ENCODE results near the gene ENPP1.
"Not testable (repeated sequence)": the region's sequence is repeated elsewhere in the genome, so short reads cannot be mapped to it uniquely, and the experiment has no call there.

ENPP1 gene

DNA sequence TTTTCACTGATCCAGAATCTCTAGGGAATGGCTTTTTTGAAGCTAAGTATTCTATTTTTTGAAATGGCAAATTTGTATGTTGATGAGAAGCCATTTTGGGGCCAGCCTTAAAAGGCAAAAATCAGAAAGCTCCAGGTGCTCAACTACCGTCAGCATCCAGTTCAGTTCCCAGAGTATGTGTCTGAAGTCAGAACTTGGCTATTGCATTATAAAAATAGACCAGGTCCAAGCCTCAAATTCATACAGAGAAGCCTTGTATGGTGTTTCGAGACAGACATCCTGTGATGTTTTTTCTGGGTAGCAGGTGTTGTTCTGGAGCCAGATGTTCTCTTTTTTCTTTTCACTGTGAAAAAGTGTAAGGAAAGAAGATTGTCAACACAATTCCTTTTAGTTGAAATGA, 75.2 kb downstream of the ENPP1 start:
- no peak for DNase-seq

DNA sequence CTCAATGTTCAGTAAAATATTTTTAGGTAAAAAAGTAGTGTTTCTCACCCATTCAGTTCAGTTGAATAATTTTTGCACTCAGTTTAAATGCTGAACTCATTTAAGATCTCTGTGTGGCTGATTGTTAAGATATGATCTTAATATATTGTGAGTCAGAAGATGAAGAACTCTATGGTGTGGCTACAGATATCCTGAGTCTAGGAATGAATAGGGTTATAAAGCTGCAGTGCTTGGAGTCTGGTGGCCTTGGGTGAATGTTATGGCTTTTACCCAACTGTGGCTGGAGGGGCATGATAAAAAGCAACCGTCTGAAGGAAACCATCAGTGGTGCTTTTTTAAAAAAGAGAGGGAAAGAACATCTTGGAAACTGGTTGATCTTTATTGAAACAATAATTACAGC, 77.4 kb downstream of the ENPP1 start:
- no peak for DNase-seq

DNA sequence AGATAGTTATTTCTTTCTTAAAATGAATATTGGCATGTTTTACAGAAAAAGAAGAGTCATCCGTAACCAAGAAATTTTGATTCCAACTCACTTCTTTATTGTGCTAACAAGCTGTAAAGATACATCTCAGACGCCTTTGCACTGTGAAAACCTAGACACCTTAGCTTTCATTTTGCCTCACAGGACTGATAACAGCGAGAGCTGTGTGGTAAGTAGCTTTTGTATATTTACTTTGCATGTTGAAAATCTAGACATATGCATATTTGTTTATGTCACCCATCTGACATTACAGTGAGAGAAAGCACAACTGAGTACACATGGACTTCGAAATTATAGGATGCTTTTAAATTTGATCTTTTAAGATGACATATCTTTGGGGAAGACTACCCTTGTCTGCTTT, 78.7 kb downstream of the ENPP1 start:
- DNase-seq = no peak

DNA sequence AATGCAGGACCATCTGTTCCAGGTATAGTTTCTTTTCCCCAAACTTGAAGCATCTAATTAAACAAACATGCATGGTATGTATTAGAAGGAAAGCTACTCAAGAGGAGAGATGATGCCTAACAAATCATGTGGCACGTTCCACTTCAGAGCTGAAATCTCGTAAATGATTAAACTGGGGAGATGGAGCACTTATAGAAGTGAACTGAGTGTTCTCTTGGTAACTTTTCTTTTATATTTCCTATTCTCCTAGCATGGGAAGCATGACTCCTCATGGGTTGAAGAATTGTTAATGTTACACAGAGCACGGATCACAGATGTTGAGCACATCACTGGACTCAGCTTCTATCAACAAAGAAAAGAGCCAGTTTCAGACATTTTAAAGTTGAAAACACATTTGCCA, 82.3 kb downstream of the ENPP1 start:
- no peak for DNase-seq

DNA sequence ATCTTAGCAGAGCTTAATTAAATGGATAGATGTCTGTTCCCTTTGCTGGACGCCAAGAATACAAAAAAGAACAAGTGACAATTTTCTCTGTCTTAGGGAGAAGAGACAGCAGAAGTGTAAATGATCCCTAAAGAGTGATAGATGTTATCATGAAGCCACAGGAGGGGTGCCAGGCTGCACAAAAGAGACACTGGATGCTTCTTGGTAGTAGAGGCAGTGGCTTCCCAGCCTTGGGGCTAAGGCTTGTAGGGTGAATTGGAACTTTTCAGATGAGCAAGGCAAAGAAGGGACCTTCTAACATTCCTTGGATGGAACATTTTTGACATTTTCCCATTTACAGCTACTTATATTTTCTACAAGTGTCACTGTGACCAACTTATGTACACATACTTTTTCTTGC, 85.4 kb downstream of the ENPP1 start:
- no peak for DNase-seq

DNA sequence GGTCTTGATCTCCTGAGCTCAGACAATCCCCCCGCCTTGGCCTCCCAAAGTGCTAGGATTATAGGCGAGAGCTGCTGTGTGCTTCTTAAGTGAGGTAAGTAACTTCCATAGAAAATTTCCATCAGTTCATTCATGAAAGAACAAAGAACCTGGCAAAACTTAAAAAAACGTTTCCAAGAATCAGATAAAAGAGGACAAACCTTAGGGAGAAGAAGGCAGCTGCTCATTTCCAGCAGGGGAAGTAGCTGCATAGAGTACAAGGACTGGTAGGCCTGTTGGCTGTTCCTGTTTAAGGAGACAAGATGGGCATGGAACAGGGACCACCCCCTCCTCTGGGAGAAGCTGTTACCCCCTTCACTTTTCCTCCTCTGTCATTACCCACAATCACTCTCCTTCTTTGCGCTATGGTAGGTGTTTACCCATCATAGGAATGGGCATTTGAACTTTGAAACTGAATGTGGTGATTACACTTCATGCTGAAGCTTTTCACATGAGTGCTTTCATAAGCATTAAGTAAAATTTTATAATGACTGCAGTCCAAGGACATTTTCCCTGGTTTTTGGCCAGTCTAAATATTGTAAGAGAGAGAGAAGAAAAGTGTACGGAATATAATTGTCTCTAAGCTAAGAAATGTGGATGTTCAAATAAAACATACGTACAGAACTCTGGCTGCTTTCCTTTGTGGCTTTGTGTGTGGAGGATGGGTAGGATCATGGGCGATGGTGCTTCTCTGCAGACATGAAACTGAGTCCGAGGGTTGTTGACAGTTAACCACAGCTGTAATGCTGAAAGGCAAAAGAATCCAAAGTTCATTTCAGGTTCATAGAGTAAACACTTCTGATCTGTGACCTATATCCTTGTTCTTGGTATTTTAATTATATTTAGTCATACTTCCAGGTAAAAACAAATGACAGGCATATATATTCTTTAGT, 86.9 kb downstream of the ENPP1 start:
- no peak for DNase-seq

DNA sequence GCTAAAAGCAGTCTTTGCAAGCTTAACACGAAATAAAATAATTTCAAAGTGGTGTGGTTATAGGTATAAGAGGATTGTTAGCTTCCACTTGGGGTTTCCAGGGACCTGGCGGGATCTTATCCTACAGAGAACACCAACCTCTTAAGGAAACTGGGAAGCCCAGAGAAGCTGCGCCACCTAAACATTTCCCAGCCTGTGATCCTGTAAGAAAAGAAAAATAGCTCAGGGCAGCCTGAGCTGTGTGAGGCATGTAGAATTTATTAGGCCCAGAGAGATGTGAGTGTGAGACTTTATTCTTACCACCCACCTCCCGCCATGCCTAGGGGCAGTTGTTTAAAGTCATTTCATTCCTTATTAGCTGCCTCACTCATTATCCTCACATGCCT, 89.2 kb downstream of the ENPP1 start:
- no peak for DNase-seq

DNA sequence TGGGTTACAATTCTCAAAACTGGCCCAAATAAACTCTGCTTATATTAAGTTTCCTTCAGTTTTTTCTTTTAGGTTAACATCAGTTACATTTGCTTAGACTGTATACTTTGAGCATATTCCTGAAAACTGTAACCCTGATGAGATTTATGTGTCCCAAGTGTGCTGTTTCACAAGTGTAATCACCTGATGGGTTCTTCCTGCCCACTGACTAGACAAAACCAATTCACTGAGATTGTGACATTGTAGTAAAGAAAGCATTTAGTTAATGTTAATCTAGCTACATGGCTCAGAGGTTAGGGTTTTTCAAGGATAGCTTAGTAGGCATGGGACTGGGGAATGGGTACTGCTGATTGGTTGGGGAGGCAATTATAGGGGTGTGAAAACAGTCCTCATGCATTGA, 89.8 kb downstream of the ENPP1 start:
- no peak for DNase-seq

DNA sequence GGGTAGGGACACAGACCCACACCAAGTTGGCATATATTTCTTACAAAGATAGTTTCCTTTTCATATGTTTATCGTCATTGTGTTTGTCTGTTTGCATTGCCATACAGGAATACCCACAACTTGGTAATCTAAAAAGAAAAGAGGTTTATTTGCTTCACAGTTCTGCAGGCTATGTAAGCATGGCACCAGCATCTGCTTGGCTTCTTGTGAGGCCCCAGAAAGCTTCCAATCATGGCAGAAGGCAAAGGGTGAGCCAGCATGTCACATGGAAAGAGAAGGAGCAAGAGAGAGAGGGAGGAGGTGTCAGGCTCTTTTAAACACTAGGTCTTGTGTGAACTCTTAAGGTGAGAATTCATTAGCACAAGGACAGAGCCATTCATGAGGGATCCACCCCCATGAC, 90.9 kb downstream of the ENPP1 start:
- no peak for DNase-seq

DNA sequence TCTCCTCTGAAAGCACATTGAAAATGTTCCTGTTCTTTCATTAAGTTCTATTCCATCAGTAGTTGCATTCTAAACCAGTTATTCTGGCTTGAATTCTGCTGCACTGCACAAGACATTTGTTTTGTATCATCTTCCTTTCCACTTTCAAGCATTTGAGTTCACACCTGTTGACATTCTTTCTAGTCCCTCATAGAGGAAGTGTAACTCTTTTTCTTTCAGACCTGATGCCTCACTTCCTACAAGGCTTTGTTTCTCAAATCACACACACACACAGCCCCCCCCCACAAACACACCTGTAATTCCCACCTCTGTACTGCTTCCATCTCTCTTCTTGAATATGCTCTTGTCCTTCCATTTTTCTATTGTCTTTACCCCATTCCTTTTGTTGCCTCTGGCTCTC, 92.4 kb downstream of the ENPP1 start:
- DNase-seq = no peak

DNA sequence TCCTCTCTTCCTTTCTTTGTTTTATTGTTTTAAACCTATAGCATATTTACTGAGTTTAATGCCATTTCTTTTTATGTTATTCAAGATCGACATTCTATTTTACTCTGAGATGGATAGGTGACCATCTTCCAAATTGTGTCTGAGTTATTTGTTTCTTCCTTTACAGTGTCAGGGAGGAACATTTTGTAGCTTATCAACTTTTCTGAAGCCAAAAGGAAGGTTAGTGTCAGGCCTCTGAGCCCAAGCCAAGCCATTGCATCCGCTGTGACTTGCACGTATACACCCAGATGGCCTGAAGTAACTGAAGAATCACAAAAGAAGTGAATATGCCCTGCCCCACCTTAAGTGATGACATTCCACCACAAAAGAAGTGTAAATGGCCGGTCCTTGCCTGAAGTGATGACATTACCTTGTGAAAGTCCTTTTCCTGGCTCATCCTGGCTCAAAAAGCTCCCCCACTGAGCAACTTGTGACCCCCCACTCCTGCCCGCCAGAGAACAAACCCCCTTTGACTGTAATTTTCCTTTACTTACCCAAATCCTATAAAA, 93.6 kb downstream of the ENPP1 start:
- DNase-seq = not testable (repeated sequence)

DNA sequence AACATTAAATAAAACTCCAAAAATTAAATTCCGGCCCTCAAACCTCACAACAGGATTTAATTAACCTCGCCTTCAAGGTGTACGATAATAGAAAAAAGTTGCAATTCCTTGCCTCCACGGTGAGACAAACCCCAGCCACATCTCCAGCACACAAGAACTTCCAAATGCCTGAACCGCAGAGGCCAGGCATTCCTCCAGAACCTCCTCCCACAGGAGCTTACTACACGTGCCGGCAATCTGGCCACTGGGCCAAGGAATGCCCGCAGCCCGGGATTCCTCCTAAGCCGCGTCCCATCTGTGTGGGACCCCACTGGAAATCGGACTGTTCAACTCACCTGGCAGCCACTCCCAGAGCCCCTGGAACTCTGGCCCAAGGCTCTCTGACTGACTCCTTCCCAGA, 95.9 kb downstream of the ENPP1 start:
- not testable (repeated sequence) for DNase-seq

DNA sequence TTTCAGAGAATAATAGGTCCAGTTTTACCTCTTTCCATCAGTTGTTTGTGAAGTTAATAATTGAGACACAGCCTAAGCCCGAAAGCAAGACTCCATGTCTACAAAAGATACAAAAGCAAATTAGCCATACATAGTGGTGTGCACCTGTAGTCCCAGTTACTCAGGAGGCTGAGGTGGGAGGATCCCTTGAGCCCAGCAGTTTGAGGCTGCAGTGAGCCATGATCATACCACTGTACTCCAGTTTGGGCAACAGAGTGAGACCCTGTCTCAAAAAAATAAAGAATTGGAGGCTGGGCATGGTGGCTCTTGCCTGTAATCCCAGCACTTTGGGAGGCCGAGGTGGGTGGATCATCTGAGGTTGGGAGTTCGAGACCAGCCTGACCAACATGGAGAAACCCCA, 101.0 kb downstream of the ENPP1 start:
- not testable (repeated sequence) for DNase-seq

DNA sequence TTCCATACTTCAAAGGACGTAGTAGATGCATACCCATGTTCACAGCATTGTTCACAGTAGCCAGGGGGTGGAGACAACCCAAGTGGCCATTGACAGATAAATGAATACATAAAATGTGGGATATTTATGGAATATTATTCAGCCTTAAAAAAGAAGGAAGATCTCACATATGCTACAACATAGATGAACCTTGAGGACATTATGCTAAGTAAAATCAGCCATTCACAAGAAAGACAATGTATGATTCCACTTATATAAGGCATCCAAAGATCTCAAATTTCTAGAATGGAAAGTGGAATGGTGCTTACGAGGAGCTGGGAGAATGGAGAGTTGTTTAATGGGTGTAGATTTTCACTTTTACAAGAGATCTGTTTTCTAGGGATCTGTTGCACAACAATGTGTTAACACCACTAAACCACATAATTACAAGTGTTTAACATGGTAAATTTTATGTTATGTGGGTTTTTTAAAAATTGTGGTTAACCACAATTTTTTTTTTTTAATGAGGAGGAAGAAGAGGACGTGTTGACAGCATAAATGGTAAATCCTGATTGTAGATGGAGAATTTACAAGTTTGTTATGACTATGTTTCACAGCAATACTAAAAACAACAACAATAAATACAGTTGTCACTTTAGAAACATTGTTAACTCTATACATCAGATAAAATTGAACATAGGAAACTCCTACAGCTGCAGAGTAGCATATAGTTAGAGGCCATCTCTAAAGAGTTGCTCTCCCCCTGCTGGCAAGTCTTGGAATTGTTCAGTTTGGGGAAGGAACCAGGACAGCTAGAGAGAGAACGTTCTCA, 101.8 kb downstream of the ENPP1 start:
- DNase-seq = peak; percentile 42

DNA sequence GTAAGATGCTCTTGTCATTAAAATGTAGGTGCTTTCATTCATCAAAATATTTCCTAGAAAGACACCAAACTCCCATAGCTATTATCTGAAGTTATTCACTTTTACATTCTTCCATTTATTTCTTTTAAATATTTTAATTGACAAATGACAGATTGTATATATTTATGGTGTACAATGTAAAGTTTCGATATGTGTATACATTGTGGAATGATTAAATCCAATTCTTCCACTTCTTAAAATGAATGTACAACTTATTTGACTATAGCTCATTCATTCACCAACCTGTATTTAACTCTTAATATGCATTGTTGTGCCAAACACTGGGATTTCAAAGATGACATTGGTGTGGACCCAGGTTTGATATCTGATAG, 102.4 kb downstream of the ENPP1 start:
- no peak for DNase-seq

DNA sequence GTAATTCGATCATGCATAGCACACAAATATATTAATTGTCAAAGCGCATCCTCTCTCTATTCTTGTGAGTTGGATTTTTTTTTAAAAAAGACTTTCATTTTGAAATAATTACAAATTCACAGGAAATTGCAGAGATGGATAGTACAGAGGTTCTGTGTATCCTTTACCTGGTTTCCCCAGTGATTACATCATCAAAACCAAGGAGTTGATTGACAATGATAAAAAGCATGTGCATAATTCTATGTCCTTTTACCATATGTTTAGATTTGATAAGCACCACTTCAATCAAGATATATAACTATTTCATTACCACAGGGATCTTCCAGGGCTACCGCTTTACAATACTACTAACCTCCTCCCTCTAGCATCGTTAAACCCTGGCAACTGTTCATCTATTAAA, 103.1 kb downstream of the ENPP1 start:
- no peak for DNase-seq

DNA sequence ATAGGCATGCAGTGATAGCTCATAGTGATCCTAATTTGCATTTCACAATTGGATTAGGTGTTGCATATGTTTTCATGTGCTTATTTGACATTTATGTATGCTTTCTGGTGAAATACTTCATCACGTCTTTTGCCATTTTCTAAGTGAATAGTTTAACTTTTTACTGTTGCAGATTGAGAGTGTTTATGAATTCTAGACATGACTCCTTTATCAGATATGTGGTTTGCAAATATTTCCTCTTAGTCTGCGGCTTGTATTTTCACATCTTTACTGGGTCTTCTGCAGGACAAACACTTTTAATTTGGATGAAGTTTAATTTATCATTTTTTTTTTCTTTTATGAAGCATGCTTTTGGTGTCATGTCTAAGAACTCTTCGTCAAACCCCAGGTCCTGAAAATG, 104.1 kb downstream of the ENPP1 start:
- DNase-seq = no peak

DNA sequence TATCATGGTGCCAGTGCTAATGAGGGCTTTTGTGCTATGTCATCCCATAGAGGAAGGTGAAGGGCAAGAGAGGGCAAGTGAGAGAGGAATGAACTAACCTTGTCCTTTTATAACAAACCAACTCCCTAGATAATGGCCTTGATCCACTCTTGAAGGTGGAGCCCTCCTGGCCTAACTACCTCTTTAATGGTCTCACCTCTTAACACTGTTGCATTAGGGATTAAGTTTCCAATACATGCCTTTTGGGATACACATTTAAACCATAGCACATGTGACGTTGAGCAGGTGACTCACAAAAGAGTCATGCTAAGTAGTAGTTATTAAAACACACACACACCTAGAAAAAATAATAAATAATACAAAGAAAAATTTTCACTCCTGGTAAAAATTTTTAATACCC, 106.4 kb downstream of the ENPP1 start:
- no peak for DNase-seq

DNA sequence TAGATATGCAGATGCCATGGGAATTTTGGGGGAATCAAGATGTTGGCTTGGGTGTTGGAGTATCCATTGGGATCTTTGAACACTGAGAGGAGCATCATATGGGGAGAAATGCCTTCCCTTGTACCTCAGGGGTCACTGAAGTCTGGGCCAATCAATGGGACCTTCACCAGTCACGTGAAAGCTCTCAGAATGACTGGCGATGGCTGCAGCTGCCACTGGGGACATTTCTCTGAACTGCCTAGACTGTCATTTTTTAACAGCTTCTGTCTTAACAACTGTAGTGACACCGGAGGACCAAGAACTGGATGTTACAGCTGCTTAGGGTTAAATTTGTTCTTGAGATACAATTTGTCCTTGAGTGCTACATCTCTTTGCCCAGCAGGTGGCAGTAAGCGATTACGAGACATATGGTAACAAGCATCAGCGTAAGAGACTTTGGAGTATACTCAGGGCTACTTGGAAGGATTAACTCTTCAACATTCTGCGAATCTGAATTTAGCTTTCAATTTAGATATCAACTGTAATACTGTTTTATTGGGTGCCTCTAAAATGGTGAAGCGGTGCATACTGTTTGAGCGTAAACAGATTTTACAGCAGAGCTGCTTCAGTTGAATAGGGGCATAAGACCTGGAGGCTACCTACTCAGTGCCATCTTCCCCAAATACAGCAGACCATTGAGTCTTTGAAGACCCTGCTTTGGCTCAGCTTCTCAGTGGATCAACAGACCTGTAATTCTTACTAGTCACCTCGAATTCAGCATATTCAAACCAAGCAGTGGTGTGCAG, 107.3 kb downstream of the ENPP1 start:
- DNase-seq = peak; percentile 29

DNA sequence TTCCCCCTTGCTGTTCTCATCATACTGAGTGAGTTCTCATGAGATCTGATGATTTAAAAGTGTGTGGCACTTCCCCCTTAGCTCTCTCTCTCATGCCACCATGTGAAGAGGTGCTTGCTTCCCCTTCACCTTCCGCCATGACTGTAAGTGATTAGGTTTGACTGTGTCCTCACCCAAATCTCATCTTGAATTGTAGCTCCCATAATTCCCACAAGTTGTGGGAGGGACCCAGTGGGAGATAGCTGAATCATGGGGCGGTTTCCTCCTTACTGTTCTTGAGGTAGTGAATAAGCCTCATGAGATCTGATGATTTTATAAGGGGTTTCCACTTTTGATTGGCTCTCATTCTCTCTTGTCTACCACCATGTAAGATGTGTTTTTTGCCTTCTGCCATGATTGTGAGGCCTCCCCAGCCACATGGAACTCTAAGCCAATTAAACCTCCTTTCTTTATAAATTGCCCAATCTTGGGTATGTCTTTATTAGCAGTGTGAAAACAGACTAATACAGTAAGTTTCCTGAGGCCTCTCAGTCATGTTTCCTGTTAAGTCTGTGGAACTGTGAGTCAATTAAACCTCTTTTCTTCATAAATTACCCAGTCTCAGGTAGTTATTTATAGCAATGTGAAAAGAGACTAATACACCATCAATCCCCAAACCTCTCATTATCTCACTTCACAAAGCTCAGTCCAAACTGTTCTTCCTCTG, 108.4 kb downstream of the ENPP1 start:
- not testable (repeated sequence) for DNase-seq

DNA sequence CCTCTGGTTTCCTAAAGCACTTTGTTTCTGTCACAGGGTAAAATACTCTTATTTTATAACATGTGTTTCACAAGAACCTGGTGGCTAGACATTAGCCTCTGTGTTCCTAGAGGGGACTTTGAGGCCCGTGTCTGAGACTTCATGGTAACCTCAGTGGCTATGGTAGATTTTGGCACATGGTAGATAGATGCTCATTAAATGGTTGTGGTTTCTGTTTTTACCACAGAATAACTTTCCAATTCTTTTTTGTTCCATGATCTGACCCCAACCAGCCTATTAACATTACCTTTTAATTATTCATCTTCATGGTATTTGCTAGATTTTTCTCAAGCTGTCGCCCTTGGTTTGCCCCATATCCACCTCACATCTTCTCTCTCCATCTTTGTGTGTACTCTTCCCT, 109.0 kb downstream of the ENPP1 start:
- DNase-seq = no peak

DNA sequence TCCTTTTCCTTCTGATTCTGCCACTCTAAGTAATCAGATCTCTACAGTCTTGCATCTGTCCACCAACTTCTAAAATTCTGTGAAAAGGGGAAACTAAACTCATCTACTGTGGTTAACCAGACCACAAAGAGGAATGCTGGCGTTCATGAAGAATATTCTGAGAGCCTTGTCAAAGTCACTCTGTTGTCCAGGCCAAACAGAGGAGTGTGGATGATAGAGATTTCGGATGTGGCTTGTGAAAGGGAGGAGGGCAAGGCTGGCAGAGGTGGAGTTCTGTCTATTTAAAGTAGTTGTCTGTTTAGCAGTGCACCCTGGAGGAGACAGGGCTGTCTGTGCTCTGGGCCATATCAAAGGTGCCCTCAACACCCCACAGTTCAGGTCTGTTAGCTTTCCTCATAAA, 109.5 kb downstream of the ENPP1 start:
- DNase-seq = no peak

All from CD4-positive, alpha-beta T cell treated with Interferon gamma for 1 hour (primary cell).